ENCODE data around the gene FRMD1.

The FRMD1 gene

GRCh38 chr6:168004023-168004422, 75.0 kb downstream of the FRMD1 start:
- WGBS (ENCODE audit: insufficient coverage, insufficient read length) = no CpG with 5 or more reads among the region's 7 CpGs
- Histone ChIP-seq H3K4me3 (ENCODE audit: low read length) (no peak overlapping the region), H3K9me3 (ENCODE audit: control insufficient read depth, insufficient read depth, low read length) (no peaks in the 10 kb centered on the region), H3K27ac (ENCODE audit: low read length) (no peak overlapping the region), H3K36me3 (ENCODE audit: control insufficient read depth, insufficient read depth, low read length) (peaks cover 3% of the 10 kb centered on the region; the same call in 1 of the 2 replicates), H3K4me1 (ENCODE audit: control insufficient read depth, insufficient read depth, low read length) (no peaks in the 10 kb centered on the region), H3K27me3 (ENCODE audit: control insufficient read depth, insufficient read depth, low read length) (no peaks in the 10 kb centered on the region)
- DNase-seq (ENCODE audit: low read depth, low spot score) = no peak
